ENCODE results near the gene SFMBT1. TPM values are rescaled to one million over a fixed set of nuclear protein-coding genes. Genes with fewer than 3 reads are reported as not detected.

Gene SFMBT1
- total RNA-seq, 2 donors from 2014 or later, result 7.4 to 13.5 TPM

- Histone ChIP-seq H3K27ac (no peak overlapping the region), H3K4me1 (ENCODE audit: control insufficient read depth in 1 of 2, low read depth in 2 of 2) (no peaks in the 10 kb centered on the region), H3K27me3 (replicated peaks; ENCODE audit: insufficient read depth) (no peaks in the 10 kb centered on the region), H3K4me3 (no peak overlapping the region), H3K9me3 (no peaks in the 10 kb centered on the region), H3K36me3 (no peaks in the 10 kb centered on the region)
- ATAC-seq (ENCODE audit: insufficient number of reproducible peaks, low FRiP score, low read depth), result no peak
- no peak for DNase-seq (ENCODE audit: low spot score)
- TF ChIP-seq CTCF (IDR thresholded peaks at IDR 0.05), result no peak
Observed at GRCh38 chr3:53082736-53083135, 36.9 kb upstream of the SFMBT1 start.

GRCh38 chr3:53081318-53081717 is 35.4 kb upstream of the SFMBT1 start:
- ATAC-seq (ENCODE audit: insufficient number of reproducible peaks, low FRiP score, low read depth), result no peak
- Histone ChIP-seq H3K9me3 (no peaks in the 10 kb centered on the region), H3K4me1 (ENCODE audit: control insufficient read depth in 1 of 2, low read depth in 2 of 2) (no peaks in the 10 kb centered on the region), H3K36me3 (no peaks in the 10 kb centered on the region), H3K4me3 (no peak overlapping the region), H3K27me3 (replicated peaks; ENCODE audit: insufficient read depth) (no peaks in the 10 kb centered on the region), H3K27ac (no peak overlapping the region)
- TF ChIP-seq CTCF (IDR thresholded peaks at IDR 0.05), result no peak
- DNase-seq (ENCODE audit: low spot score), result no peak

GRCh38 chr3:53080612-53081205 is 34.8 kb upstream of the SFMBT1 start:
- Histone ChIP-seq H3K4me1 (ENCODE audit: control insufficient read depth in 1 of 2, low read depth in 2 of 2) (no peaks in the 10 kb centered on the region), H3K9me3 (no peaks in the 10 kb centered on the region), H3K27me3 (replicated peaks; ENCODE audit: insufficient read depth) (no peaks in the 10 kb centered on the region), H3K27ac (no peak overlapping the region), H3K36me3 (no peaks in the 10 kb centered on the region), H3K4me3 (no peak overlapping the region)
- DNase-seq (ENCODE audit: low spot score), result no peak
- ATAC-seq (ENCODE audit: insufficient number of reproducible peaks, low FRiP score, low read depth), result no peak
- TF ChIP-seq CTCF (IDR thresholded peaks at IDR 0.05), result no peak

- no peak for TF ChIP-seq CTCF (IDR thresholded peaks at IDR 0.05)
- ATAC-seq (ENCODE audit: insufficient number of reproducible peaks, low FRiP score, low read depth) (no peak), DNase-seq (ENCODE audit: low spot score) (no peak)
Observed at GRCh38 chr3:53079791-53080555, 34.1 kb upstream of the SFMBT1 start.

GRCh38 chr3:53079147-53079546 is 33.3 kb upstream of the SFMBT1 start:
- H3K4me3 ChIP-seq, result no peak overlapping the region
- H3K4me1 ChIP-seq (ENCODE audit: control insufficient read depth in 1 of 2, low read depth in 2 of 2), result no peaks in the 10 kb centered on the region
- TF ChIP-seq CTCF (IDR thresholded peaks at IDR 0.05), result no peak
- ATAC-seq (ENCODE audit: insufficient number of reproducible peaks, low FRiP score, low read depth) (no peak), DNase-seq (ENCODE audit: low spot score) (no peak)
- H3K36me3 ChIP-seq, result no peaks in the 10 kb centered on the region
- no peak overlapping the region for H3K27ac ChIP-seq
- H3K9me3 ChIP-seq, result no peaks in the 10 kb centered on the region
- H3K27me3 ChIP-seq (replicated peaks; ENCODE audit: insufficient read depth), result no peaks in the 10 kb centered on the region

More at GRCh38 chr3:53079791-53080555, 34.1 kb upstream of the SFMBT1 start:
- Histone ChIP-seq H3K4me1 (ENCODE audit: control insufficient read depth in 1 of 2, low read depth in 2 of 2) (no peaks in the 10 kb centered on the region), H3K27ac (no peak overlapping the region), H3K27me3 (replicated peaks; ENCODE audit: insufficient read depth) (no peaks in the 10 kb centered on the region), H3K36me3 (no peaks in the 10 kb centered on the region), H3K9me3 (no peaks in the 10 kb centered on the region), H3K4me3 (no peak overlapping the region)
